HG02642 (cell line): ENCODE results near the gene RAD51B.
"Not testable (repeated sequence)": the region's sequence is repeated elsewhere in the genome, so short reads cannot be mapped to it uniquely, and the experiment has no call there.

ENCODE experiments used
- ATAC-seq: cut with Tn5 transposase; IDR thresholded peaks from one replicate; pipeline ENCODE4 v1.9.1; 2021; ENCODE audit warnings: mild to moderate bottlenecking; ENCODE audit not compliant: unreplicated experiment, poor library complexity

The RAD51B gene

DNA sequence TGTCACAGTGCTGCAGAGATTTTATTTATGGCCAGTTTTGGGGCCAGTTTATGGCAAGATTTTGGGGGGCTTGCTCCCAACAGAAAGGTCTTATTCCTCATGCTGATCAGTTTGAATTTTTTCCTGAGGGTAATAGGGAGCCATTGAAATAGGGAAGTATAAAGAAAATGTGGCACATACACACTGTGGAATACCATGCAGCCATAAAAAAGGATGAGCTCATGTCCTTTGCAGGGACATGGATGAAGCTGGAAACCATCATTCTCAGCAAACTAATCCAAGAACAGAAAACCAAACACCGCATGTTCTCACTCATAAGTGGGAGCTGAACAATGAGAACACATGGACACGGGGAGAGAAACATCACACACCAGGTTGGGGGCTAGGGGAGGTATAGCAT, 483.4 kb downstream of the RAD51B start:
- ATAC-seq = not testable (repeated sequence)

DNA sequence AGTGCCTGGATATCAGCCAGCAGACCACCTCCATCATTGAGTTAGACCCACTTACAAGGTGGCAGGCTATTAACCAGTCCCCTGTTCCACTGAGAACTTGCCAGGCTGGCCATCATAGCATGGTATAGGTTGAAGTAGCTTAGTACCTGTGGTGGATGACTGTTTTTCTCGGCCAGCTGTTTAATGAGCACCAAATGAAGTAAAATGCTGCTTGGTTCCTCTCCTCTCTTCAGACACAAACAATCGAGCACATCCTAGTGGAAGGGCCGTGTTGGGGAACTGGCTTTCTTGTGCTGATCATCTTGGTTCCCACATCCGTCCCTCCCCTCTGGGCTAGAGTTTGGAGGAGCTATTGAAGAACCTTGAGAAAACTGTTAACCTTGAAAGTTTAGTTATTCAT, 486.2 kb downstream of the RAD51B start:
- peak; percentile 30 for ATAC-seq

DNA sequence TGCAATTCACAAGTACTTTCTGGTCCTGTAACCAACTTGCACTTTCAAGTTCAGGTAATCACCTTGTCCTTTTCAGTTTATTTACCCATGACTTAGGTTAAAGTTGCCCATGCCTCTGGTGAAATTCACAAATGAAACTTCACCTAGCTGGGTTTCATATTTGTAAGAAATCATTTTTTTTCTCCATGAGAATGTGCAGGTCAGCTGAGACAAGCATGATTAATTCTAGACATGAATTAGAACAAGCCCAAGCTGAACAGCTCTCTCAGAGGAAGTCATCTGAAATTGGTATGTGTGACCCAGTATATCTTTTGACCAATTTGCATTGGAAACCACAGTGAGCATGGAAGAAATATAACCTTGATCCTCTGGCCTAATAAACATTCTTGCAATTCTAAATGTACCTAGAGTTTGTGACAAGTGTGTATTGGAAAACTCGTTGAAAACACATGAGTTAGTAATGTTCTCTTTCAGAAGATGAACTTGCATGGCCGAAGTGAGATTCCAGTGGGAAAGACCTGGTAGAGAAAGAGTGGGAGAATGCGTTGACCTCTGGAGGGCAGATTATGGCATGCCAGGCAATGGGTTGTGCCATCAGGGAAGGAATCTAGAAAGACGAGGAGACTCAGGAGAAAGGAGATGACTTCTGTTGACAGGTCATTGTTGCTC, 486.8 kb downstream of the RAD51B start:
- peak; percentile 67 for ATAC-seq

DNA sequence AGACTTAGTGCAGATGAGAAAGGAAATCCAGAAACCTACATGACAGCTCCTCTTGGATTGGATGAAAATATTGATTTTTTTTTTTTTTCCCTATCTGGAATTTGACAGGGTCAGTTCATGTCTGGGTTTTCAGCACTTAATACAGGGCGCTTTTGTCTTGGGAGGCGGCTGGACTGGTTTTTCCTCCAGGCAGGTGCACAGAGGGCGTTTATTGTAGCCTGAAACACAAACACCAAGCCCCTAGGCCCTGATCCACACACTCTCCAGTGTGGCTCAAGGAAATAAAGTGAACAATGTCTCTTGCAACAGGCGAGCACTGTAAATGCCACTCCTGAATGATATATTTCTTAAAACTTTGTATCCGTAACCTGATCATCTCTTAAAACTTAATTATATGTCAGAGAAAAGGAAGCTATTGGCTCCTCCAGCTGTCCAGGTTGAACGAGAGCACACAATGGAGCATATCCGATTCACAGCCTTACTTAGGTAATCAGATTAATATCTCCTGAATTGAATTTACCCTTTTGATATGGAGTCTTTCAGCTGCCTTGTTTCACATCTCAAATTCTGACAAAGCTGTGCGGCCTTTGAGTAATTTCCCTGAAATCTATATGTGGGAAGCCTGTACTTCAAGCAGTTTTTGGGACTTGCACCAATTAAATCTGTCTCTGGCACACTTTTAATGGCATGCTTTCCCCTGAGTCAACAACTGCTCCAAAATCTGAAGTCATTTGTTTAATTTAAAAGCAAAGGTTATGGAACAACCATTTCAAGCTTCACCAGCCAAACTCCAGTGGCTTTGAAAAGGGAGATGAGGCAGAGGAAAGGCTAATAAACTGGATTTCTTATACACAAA, 487.6 kb downstream of the RAD51B start:
- ATAC-seq = no peak

DNA sequence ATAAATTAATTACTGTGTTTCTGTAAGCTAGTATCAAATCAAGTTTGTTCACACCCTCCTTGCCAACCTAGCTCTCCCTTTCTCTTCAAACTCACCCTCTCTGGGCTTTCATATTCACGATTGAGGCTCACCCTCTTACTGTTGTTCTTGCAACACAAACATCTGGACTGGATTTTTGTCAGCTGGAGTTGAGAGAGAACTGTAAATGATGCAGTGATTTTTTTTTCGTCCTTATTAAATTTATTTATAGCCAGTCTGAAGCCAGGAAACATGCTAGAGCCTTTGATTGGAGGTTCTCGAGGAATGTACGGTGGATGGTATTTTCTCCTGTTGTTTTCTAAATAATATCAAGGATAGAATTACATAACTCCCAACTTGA, 488.2 kb downstream of the RAD51B start:
- no peak for ATAC-seq

DNA sequence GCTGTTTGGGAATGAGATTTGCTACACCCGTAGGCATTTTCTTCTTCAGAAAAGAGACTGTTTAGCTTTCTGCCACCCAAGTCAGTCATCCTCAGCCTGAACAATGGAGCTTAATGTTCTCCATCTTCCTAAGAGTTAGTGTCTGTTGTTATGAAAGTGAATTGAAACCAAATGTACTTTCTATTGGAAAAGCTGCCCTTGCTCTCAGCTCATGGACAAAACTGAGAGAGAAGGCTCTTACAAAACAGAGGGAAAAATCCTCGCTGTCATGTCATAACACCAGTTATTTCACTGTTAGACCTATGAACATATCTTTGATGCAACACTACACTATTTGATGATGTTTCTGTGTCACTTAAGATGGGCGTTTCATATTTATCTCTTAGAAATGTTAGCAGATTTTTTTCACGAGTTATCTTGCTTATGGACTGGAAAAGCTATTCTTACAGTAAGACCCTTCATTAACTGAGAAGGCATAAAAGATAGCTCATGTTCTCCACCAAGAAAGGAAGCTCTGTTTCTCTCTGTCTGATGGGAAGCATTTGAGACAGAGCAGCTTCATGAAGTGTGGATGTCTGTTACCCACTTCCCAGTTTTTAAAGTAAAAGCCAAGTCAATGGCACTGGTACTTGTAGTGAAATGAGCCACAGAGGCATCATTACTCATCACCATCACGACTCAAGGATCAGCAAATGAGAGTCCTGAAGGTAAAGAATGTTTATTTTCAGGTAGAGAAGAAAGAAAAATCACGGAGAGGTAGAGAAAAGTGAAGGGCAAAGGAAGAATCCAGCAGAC, 489.3 kb downstream of the RAD51B start:
- no peak for ATAC-seq

DNA sequence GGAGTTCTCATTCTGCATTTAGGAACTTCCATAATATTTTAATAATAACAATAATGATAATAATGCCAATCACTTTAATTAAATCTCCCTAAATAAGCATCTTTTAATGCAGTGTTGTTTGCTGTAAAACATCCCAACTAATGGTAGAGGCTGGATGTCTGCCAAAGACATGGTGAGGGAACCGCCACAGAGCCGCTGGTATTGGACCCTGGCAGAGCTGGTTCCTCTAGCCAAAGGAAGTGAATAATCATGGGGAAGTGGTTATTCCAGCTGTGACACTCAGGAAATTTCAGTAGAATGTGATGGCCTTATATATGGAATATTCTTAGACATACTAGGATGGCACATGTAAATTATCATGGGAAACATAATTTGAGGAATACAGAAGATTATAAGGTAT, 490.0 kb downstream of the RAD51B start:
- no peak for ATAC-seq

DNA sequence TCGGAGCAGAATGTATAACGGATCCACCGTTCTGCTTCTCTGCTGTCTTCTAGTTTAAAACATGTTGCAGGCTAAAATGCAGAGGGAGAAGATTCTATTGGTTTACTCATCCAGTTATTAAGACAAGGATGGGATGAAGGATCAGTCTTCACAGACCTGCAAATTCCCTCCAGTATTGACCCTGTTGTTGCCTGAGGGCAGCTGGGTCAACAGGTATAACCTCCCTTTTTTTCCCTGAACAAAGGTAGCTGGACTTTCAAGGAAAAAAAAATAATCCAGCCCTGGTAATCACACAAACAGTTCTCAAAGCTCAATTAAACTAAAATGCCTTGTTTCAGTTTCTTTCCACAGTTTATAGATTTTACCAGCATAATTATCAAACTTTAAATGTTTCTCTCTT, 492.7 kb downstream of the RAD51B start:
- no peak for ATAC-seq

DNA sequence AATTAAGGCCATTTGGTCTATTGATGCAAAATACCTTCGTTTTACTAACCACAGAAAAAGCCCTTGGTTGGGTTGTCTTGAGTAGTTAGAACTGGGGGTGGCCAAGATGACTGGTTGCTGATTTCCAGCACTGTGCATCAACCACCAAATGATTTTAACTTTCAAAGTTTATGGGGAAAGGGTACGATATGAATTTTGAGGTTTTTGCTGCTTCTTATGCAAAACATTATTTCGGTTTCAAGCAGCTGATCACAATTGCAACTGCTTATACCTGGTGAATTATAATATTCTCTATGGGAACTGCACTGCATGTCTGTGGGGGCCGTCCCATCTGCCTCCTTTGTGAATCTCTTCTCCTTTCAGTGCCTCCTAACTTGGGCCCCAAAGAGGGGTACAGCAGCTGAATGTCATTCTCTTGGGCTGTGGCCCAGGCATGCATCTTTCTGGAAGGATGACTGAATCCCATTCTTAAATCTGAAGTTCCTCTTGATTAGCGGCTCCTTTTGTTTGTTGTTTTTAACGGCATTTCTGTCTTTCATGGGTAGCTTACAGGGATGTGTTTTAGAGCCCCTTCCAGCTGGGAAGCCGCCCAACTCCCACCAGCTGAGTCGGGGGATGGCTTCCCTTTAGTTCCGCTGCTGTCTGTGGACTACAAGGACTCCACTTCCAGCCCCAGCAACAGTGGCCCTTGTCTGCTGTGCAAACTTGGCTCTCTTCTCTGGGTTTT, 493.5 kb downstream of the RAD51B start:
- peak; percentile 95 for ATAC-seq

DNA sequence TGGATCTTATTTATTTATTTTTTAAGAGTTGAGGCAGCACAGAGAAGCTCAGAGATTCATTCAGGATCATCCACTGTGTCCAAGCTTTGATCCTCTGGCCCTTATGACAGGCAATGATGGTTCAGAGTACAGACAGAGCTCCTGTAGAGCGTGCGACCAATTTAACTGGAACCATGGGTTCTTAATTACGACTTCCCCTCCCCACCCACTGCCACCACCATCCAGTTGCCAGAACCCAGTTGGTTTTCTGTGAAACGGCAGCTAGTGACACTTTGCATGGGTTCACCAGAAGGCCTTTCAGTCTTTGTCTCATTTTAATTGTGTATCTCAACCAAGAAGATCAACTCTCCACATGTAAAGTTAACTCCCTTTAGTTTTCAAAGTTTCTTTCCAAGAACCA, 495.1 kb downstream of the RAD51B start:
- no peak for ATAC-seq

DNA sequence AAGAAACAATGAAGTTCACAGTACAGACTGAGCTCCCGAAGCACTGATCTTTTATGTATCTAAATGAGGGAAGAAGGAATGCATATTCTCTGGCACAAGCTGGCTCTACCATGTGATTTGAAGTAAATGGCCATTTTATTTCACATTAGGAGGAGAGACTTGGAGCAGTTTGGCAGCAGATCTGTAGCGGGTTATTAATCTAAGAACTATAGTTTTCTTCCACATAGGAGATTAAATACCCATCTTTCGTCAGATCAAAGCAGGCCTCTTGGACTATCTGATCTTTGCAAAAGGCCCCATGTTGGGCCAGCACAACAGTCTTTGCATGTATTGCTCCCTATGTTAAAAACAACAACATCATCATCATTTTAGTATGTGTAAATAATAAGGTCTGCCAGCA, 495.5 kb downstream of the RAD51B start:
- ATAC-seq = no peak

DNA sequence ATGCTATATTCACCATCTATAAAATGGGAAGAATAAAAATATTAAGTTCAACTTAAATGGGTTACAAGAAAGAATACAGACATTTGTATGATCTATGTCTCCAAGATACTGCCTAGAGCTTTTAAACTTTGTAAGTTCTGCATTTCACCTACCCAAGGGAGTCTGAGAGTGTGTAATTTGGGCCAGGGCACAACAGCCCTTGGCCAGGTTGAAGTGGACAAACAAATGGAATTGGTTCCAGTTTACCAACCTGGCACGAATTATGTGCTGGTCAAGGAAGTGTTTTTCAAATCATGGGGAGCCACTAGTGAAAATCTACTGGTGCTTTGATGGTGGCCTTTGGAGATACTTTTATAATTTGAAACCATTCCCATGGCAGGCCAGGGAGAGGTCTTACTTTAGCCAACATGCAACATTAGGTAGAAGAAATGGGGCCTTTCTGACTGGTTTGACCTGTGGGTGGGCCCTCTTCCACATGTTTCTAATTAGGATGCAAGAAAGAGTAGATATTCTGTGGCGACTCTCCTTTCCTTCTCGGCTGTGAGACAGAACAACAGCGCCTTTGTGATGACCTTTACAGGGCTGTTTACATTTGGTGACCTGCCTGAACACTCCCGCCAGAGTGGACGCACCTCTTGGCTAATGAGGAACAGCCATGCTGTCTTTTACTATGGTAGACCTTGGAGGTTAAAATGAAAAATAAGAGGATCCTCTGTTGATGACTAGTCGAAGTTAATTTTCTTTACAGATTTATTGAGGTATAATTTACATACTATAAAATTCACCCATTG, 496.7 kb downstream of the RAD51B start:
- no peak for ATAC-seq

DNA sequence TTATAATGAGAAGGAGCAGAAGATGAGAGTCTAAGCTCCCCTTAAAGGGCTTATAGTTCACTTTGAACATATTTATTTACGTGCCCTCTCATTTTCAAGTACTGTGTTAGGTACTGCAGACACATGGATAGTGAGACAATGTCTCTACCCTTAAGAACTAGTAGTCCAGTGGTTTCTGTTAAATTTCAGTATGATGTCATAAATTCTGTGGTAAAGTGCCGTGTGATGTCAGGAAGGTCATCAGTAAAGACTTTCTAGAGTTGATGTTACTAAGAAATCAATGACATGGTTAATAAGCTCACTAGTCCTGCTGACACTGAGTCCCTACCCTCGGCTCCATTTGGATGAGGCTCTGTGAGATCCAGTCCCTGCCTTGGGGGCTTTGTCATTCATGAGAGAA, 497.7 kb downstream of the RAD51B start:
- no peak for ATAC-seq

DNA sequence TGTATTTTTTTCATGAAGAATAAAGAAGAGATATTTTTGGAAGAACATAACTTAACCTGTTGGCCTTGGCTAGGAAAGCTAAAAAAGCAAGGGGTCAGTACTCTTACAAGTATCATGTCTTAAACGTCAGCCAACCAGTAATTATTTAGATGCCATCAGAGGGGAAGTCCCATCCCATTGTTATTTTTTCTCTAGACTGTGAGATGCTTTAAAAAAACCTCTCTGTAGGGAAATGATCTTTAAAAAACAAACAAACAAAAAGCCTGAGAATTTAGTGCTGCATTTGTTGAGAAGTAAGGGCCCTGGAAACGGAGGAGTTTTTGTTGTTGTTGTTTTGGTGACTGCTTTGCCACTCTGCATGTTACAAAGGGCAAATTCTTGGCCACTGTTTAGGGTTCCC, 499.2 kb downstream of the RAD51B start:
- no peak for ATAC-seq

DNA sequence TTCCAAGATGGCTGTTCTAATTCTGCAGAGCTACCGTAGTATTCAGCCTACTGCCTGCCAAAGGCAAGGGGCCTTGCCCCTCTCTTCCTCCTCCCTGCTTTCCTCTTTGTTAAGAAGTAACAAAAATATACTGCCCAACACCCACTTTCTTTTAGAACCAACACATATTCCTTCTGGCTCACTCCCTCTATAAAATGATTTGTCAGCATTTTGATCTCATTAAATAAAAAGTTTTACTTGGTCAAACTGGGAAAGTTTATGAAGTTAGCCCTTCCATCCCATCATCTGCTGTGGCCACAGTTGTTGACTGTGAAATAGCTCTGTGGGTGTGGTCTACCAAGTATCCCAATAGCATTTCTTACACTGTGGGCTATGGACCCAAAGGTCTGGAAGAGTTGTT, 500.9 kb downstream of the RAD51B start:
- no peak for ATAC-seq

DNA sequence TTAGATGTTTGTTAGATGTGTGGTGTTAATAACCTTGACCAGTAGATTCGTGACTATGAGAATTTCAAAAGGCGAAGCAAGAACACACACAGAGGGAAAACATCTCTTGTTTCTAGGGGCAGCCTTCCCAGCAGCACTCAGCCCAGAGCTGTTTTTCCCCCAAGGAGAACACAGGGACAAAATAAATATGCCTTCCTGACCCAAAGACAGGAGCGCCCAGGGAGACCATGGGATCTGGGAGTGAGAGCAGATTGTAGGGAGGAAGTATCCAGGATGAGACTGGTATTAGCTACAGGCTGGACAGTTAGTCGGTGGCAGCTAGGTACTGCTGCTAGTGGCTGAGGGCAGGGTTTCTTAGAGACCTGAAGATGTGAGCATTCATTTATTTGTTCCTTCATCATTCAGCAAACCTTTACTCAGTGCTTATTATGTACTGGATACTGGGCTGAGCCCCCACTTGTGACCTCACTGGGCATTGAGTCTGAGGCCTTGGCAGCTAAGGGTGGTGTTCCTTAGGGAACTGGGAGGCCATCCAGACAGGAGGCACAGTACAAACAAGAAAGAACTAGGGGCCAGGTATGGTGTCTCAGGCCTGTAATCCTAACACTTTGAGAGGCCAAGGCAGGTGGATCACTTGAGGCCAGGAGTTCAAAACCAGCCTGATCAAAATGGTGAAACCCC, 503.5 kb downstream of the RAD51B start:
- ATAC-seq = no peak

DNA sequence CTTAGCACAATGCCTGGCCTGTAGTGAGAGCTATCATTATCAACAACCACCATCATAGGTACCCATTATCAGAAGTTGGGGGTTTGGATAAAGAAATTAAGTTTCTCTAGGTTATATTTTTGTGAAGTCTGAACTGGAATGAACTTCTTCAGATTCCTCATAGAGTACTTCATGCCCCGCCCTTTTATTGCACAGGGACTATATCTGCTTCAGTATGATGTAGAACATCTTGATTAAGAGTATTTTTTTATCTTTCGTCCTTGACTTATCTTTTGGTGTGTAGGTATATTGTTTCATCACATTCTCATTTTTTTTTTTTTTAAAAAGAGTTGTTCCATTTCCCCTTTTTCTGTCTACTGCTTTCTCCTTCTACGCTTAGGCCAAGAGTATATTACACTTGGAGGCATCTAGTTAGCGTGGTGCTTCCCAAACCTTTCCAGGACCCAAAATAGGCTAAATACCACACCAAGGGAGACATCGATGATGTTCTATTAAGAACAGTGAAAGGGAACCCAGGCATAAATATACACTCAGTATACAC, 505.8 kb downstream of the RAD51B start:
- ATAC-seq = no peak

DNA sequence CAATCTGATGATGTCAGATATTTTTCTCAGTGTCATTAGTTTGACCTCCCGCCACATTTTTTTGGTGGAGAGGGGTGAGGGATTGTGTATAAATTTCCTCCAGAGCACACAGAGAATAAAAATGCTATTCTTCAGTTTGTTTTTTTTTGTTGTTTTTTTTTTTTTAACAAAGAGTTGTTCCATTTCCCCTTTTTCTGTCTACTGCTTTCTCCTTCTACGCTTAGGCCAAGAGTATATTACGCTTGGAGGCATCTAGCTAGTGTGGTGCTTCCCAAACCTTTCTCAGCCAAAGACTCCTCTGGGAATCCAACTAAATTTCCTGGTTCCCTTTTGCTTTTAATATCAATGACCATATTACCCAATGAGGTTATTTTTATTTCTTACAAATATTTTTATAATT, 507.7 kb downstream of the RAD51B start:
- no peak for ATAC-seq

DNA sequence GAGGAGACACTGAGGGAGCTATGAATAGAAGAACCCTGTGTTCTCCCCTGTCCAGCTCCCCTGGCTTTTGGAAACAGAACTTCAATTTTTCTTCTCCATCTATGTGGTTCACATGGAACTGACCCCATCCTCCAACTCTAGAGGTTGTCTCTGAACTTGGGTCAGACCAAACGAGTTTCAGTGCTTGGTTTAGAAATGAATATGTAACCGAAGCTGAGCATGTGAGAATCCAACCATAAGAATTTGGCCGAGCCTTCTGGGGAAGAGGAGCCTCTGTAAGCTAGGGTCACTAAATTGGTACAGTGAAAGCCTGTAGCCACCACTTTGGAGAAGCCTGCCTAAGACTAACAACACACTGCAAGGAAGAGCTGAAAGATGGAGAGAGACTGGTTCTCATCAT, 508.9 kb downstream of the RAD51B start:
- ATAC-seq = peak; percentile 71
